HUDEP-2 (cell line): ENCODE results near the gene EXO1.
"Not testable (repeated sequence)": the region's sequence is repeated elsewhere in the genome, so short reads cannot be mapped to it uniquely, and the experiment has no call there.

ENCODE experiments used
- DNase-seq, 76 experiments: peaks; one replicate each; lab custom pipeline; 2025; ENCODE audit not compliant: unreplicated experiment in 76 of 76; lab: John Stamatoyannopoulos, UW

The EXO1 gene

DNA sequence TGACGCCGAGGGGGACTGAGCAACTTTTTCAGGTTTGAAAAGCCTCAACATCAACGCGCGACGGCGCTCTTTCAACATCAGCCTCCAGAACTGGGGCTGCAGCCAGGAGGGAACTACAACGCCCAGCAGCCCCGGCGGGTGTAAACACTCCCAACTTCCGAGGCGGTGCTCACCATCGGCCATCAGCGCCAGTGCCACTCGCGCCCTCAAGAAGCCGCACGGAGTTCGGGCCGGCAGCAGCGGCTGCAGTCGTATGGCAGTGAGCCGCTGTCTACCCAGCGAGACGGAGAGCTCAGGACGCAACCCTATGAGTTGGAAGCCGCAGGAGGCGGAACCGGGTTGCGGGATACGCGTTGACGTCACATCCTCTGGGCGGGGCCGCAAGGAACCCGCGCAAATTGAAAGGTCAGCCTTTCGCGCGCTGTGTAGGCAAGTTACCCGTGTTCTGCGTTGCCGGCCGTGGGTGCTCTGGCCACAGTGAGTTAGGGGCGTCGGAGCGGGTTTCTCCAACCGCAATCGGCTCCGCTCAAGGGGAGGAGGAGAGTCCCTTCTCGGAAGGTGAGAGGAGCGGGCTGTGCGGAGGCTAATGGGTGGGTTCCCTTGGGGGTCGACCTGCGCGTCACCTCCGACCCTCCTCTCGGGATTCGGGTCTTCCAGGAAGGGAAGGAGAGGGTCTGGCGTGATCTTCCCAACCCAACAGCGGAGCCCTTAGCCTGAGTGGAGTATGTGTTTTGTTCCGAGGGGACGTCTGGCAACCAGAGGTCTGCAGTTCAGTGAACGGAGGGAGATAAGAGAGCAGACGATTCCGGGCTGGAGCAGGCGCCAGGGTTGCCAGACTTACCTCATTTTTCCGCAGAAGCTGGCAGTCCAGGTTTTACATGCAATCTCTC is at the start of gene EXO1:
EXO1 (plus strand) TSS at position 409 of the 890 bp plus-strand sequence. CDS start 2,222 bp downstream, outside the sequence.
- peak in 75 of 76 experiments; percentile 21 to 95 (median 86) for DNase-seq

DNA sequence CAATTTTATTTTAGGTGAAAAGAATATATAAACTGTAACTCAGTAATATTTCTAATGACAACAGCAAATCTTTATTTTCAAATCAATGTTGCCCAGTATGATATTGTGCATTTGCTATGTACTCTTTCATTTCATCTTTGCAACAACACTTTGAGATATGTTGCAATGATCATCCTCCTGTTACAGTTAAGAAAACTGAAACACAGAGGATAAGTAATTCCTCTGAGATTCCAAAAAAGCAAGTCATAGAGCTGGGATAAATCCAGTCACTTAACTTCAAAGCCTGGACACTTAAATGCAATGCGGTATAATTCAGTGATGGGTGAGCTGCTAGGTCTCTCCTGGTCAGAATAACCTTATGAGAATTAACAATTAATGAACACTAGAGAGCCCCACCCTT is 48.6 kb upstream of the EXO1 start:
- DNase-seq: no peak

GRCh38 chr1:241800640-241801039 is 47.4 kb upstream of the EXO1 start:
- DNase-seq: no peak

- no peak for DNase-seq
Measured at GRCh38 chr1:241802863-241803262, 45.1 kb upstream of the EXO1 start.

GRCh38 chr1:241804706-241805105 is 43.3 kb upstream of the EXO1 start:
- DNase-seq: not testable (repeated sequence)

DNA sequence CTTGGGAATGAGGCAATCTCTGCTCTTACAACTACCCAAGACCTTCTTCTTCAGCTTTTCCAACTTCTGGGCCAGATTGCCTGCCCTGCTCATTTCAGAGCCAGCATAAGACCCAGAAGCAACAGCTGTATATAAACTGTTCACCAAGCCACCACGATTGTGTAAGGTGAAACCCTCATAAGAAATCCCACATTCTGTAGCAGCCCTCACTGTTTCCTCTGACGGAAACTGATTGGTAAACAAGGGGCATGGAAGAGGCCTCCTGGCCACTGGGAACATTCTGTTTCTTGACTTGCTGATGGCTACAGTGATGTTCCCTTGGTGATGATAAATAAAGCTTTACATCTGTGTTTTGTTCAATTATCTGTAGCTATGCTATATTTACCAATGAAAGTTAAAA is 39.7 kb upstream of the EXO1 start:
- no peak for DNase-seq

DNA sequence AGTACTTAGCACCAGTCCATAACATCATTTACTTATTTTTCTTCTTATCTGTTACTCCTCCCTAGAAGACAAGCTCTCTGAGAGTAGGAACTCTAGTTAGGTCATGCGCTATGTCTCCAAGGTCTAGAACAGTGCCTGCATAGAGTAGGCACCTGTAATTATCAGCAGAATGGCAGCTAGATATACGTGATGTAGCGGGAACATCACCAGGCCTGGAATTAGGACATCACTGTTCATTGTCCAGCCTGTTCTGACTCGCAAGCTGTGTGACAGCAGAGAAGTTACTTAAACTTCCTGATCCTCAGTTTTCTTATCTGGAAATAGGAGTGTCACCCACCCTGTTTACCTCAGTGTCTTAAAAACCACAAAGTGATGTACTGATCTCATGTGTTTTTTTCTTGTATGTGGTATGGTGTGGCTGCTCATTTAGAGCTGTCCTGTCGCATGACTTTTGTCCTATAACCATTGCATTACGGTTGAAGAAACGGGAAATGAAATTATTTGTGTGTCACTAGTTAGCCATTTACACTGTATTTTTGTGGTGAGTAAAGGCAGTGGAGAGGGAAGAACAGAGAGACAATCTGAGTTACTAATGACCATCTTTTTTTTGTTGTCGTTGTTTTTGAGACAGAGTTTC is 37.1 kb upstream of the EXO1 start:
- DNase-seq: no peak

DNA sequence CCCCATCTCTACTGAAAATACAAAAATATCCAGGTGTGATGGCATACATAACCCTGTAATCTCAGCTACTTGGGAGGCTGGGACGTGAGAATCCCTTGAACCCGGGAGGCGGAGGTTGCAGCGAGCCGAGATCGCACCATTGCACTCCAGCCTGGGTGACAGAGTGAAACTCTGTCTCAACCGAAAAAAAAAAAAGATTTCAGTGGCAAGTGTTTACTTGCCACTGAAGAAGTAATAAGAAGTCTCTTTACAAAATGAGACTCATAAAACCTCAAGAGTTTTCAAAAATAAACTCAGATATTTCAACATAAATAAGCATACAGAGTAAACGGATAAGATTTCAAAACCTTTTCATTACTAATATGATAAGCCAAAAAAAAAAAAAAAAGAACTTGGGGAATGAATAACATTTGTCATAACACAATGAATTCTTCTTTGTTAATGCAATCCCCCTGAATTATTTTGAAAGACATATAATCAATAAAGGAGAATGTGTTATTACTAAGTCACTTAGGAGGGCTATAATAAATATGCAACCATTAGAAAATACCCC is 34.2 kb upstream of the EXO1 start:
- DNase-seq: no peak

- DNase-seq: no peak
Measured at GRCh38 chr1:241816008-241816407, 32.0 kb upstream of the EXO1 start.

GRCh38 chr1:241817331-241817792 is 30.6 kb upstream of the EXO1 start:
- no peak for DNase-seq

- no peak for DNase-seq
Measured at GRCh38 chr1:241817956-241818612, 29.9 kb upstream of the EXO1 start.

DNA sequence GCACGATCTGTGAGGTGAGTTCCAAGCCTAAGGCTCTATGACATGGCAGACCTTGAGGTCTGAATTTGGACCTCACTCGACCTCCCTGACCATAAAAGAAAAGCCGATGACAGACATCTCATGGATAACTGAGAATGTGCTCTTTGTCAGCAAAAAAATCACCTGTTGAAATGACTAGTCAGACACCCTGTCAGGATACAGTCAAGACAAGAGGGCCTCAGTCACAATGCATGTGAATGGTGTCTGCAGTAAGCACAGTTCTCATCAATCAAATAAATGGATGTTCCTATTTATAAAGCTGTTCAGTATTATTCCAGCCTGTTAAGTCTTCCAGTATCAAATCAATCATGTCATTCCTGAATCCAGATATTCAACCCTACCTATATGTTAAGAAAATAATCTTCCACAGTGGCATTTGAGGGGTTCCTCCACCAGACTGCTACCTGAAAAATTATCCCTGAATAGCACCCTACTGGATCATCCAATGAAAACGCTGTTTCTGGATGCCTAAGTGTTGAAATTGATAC is 28.6 kb upstream of the EXO1 start:
- no peak for DNase-seq

DNA sequence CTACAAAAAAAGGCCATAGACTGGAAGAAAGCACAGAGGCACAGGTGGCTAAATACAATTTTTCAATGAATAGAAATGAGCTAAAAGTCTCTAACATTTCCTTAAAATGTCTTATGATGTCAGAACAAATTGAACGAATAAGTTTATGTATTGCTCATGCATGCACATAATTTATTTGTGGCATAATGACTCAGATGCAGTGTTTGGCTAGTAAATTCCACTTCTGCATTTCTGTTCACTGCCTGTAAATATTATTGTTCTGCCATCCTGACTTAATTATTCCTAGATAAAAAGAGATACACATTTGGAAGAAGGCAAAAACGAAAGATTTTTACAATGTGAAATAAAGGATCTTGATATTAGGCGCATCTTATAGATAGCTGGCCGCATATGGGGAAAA is 26.6 kb upstream of the EXO1 start:
- DNase-seq: no peak

- DNase-seq: no peak
Measured at GRCh38 chr1:241822846-241823245, 25.2 kb upstream of the EXO1 start.

DNA sequence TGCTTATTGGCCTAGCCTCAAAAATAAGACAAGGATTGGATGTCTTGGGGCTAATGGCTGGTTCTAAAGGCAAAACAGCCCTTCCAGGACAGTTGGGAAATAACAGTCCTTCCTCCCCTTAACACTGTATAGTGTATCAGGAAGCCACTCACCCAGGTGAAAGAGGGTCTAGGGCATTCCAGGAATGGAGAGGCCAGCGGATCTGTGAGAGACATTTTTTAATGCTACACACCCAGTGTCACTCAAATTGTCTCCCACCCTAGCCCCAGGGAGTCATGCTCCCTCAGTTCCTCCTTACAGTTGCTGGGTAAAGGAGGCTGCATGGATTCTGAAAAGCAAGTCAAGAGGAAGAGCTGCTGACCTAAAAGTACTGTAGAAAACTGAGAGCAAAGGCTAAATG is 24.1 kb upstream of the EXO1 start:
- DNase-seq: no peak

GRCh38 chr1:241825581-241825980 is 22.4 kb upstream of the EXO1 start:
- DNase-seq: no peak

- DNase-seq: not testable (repeated sequence)
Measured at GRCh38 chr1:241826613-241827012, 21.4 kb upstream of the EXO1 start.

DNA sequence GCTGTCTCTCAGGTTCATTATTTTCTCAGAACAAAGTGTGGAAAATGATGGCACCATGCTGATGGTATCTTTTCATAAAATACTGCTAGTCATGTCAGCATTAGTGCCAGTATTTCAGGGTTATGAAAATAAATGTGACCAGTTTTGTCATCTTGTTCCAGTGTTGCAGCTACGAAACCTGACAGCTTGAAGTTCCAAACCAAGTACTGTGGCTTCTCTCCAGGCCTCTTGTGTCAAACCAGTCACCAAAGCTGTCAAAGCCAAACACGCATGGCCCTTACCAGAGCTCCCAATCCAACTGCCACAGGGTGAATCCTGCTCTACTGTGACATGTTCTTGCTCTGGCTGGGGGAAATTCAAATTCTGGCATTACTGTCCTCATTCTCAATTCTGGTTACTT is 20.7 kb upstream of the EXO1 start:
- no peak for DNase-seq

DNA sequence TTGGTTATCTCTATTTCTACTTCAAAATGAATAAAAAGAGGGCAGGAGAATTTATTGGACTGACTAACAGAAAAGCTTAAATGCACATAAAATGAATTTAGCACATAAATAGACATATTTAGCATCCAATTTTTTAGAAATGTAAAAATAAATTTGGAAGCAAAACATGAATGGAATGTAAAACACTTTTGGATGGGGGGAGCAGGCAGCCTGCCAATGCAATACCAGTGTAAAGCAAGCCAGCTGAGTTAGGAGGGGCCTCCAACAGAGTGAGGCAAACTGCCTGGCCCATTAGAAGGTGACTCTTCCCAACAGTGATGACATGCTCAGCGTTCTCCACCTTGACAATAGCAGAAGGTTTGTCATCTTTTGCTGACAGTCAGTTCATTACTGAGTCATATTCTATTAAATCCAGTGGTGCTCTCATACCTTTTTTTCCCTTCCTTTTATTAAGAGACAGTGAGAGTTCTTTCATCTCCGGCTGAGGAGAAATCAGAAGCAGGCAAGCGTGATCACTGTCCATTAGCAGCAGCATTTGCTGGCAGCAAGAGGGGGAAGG is 19.5 kb upstream of the EXO1 start:
- DNase-seq: peak in 2 of 76 experiments; percentile 5 to 9

- DNase-seq: no peak
Measured at GRCh38 chr1:241829468-241829867, 18.5 kb upstream of the EXO1 start.
